Pons (tissue), 1 donor: ENCODE data around the gene APIP.
"Not testable (repeated sequence)": the region's sequence is repeated elsewhere in the genome, so short reads cannot be mapped to it uniquely, and the experiment has no call there.

Source experiments
- DNase-seq: peaks from one replicate; pipeline ENCODE4 v3.0.0-alpha.2; 2016; ENCODE audit warnings: low spot score

Gene APIP

GRCh38 chr11:34926101-34926830, 10.1 kb upstream of the APIP start:
- DNase-seq, result peak; percentile 84

GRCh38 chr11:34924714-34925113, 8.5 kb upstream of the APIP start:
- no peak for DNase-seq

DNA sequence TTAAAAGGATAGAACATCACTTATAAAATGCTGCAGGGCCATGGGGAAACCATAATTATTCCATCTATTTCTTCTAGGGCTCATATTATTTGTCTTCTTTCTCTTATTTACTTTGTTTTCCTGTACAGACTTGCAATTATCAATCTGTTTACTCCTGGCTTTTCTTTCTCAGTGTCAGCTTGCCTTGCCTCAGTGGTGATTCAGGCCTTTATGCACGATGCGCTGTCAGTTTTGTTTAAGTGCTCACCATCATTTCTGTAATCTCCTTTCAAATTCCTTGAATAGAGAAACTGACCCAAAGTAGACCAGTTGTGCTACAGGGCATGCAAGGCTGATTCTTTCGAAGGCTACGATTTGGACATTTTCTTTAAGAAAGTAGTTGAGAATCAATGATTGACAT, 5.0 kb upstream of the APIP start:
- no peak for DNase-seq

GRCh38 chr11:34916843-34917770, 928 bp upstream of the APIP start:
- DNase-seq, result peak; percentile 25

- DNase-seq, result peak; percentile 52
Observed at GRCh38 chr11:34915136-34916014, 804 bp downstream of the APIP start.

DNA sequence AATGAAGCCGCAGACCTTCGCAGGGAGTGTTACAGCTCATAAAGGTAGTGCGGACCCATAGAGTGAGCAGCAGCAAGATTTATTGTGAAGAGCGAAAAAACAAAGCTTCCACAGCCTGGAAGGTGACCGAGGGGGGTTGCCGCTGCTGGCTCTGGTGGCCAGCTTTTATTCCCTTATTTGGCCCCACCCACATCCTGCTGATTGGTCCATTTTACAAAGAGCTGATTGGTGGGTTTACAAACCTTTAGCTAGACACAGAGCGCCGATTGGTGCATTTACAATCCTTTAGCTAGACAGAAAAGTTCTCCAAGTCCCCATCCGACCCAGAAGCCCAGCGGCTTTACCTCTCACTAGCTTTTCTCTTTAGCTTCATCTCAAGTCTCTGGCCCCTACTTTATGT, 2.6 kb downstream of the APIP start:
- not testable (repeated sequence) for DNase-seq

- DNase-seq, result no peak
Observed at GRCh38 chr11:34911676-34912075, 4.5 kb downstream of the APIP start.

- DNase-seq, result no peak
Observed at GRCh38 chr11:34910817-34911216, 5.4 kb downstream of the APIP start.

- no peak for DNase-seq
Observed at GRCh38 chr11:34909955-34910354, 6.2 kb downstream of the APIP start.

GRCh38 chr11:34909415-34909814, 6.8 kb downstream of the APIP start:
- DNase-seq, result no peak

DNA sequence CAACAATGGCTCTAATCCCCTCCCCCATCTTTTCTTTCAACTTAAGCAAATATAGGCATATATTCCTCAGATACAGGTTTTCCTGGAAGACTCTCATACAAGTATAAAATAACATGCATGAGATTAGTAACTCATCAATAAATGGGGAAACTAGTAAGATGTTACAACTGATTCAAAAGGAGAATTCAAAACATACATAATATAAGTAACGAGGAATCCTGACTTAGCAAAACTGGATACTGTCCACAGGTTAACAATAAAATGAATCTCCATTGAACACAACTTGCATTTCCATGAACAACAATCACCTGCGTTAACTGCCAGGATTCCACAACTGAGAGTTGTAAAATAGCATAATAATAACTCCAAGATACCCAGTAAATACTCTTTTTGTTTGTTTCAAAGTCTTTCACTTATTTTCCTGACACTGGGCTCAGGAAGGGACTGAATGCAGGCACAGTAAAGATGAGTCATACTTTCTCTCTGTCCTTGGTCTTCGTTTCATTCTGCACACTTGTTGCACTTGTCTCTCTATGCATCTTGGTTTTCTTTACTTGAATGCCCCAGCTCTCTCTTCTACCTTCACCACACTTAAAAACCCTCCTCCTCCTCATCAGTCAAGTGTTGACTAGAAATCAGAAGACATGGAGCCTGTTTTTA, 8.1 kb downstream of the APIP start:
- DNase-seq, result no peak

DNA sequence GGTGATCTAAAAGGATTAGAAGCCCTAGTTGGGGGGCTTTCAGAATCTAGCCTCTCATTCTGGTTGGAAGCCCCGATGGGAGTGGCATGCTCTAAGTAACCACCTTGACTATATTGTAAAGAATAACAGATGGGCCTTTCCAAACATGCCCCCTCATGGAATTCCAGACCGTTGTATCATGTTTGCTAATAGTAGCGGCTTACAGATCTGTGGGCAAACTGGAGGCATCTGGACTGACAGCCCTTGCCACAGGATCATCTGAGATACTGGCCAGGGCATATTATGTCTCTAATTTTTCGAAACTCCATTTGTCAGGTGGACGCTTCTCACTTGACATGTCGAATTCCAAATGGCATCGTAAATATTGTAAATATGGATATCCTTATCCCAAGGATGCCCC, 10.5 kb downstream of the APIP start:
- no peak for DNase-seq

DNA sequence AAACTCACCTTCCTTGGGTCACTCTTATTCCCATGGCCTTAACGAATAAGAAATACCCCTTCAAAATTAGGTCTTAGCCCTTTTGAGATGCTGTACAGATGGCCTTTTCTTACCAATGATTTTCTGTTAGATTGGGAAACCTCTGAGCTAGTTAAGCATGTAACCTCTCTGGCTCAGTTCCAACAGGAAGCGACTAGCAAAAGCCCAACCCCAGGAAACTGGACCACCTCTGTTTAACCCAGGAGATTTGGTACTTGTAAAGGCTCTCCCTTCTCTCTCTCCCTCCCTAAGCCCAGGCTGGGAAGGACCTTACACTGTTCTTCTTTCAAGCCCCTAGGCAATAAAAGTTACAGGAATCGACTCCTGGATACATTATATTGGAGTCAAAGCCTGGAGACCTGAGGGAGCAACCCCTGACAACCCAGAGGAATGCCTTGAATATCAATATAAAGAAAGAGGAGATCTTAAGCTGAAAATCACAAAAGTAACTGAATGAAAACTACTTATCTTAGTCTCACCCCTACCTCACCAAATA, 11.7 kb downstream of the APIP start:
- no peak for DNase-seq

DNA sequence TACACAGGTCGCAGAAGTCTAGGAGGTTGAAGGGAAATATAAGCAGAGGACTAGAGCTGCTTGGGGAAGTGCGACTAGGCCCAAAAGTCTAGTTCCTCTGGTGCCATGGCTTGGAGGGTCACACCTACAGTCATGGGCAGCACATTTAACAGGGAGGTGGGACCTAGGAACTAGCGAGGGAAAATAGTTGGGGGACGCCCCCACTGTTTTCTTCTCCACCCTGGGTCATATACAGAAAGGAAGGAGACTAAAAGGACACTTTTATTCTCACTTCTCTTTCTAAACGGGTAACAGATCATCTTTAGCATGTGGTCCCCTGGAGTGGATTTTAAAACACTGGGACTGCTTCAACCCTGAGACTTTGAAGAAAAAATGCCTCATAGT, 16.6 kb downstream of the APIP start:
- DNase-seq, result no peak

DNA sequence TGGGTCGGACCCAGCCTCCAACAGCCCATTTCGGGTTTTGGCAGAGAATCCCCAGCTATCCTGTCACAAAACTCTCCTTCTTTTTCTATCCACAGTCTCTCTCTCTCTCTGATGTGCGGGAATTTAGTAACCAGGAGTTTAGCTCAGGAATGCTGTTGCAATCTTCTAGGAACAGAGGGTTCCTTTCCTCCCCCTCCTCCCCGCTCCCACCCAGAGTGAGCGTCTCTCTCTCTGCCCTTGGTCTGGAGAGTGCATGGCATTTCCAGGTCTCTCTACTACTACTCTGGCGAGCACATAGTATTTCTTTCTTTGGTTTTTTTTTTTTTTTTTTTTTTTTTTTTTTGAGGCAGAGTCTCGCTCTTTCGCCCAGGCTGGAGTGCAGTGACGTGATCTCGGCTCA, 17.7 kb downstream of the APIP start:
- no peak for DNase-seq

GRCh38 chr11:34897171-34897870, 18.9 kb downstream of the APIP start:
- DNase-seq, result no peak

GRCh38 chr11:34896191-34896590, 20.0 kb downstream of the APIP start:
- not testable (repeated sequence) for DNase-seq

GRCh38 chr11:34893416-34893815, 22.8 kb downstream of the APIP start:
- no peak for DNase-seq

GRCh38 chr11:34891611-34892010, 24.6 kb downstream of the APIP start:
- DNase-seq, result peak; percentile 72

GRCh38 chr11:34890812-34891211, 25.4 kb downstream of the APIP start:
- DNase-seq, result peak; percentile 91

- DNase-seq, result peak; percentile 51
Observed at GRCh38 chr11:34890089-34890488, 26.1 kb downstream of the APIP start.
